ENCODE measurements around the gene BTNL3. TPM values are rescaled to one million over a fixed set of nuclear protein-coding genes. Genes with fewer than 3 reads are reported as not detected.

Gene BTNL3
- total and polyA plus RNA-seq, 8 donors = 0.31 to 10.5 (median 0.60) TPM; not detected in 2

GRCh38 chr5:181054871-181055459 is 66.3 kb downstream of the BTNL3 start:
- Histone ChIP-seq H3K9me3 (no peaks in the 10 kb centered on the region), H3K4me1 (peaks cover 18 to 37% (median 32%) of the 10 kb centered on the region in 4 donors), H3K36me3 (no peaks in the 10 kb centered on the region), H3K4me3 (no peak overlapping the region), H3K27me3 (peaks cover 8 to 100% (median 85%) of the 10 kb centered on the region in 3 donors), H3K27ac (no peak overlapping the region)
- WGBS, 5 donors = 24 to 40% (median 36%) methylated on average over 7 of the region's 7 CpGs
- TF ChIP-seq CTCF (IDR thresholded peaks at IDR 0.05) = no peak
- TF ChIP-seq POLR2AphosphoS5 (IDR thresholded peaks at IDR 0.05) = no peak
- no peak for TF ChIP-seq EP300 (IDR thresholded peaks at IDR 0.05)
- TF ChIP-seq POLR2A (IDR thresholded peaks at IDR 0.05) = no peak
- no peak for DNase-seq
- intact Hi-C loops (cut with DNase I; ENCODE audit: low total_unique reads) = no loop called here

Small RNA genes lying within 50 kb of the gene (small RNA-seq; reads per million reads assigned to genes)
- gene MIR8089 (0 reads per million in 4 donors), gene RNU6-1036P (0 reads per million in 4 donors), gene RPS29P12 (0 reads per million in 4 donors)

Other genes starting within 250 kb of the BTNL3 start
- not detected for gene OR2Y1, start 248.8 kb upstream of the BTNL3 start, total RNA-seq
- not detected for gene OR2Y1, start 248.8 kb upstream of the BTNL3 start, polyA plus RNA-seq
- 100 to 1,000 TPM in 3 of 5 donors, 10 to 100 TPM in 2; 57.2 to 656 (median 148) TPM for gene MGAT1, start 186.0 kb upstream of the BTNL3 start, total RNA-seq
- gene MGAT1, start 186.0 kb upstream of the BTNL3 start, polyA plus RNA-seq = 10 to 100 TPM; 52.8 to 63.3 (median 57.9) TPM
- 10 to 100 TPM in 4 of 5 donors, 1 to 10 TPM in 1; 8.2 to 46.9 (median 16.5) TPM for gene ZFP62, start 127.6 kb upstream of the BTNL3 start, total RNA-seq
- 10 to 100 TPM in 2 of 3 donors, 1 to 10 TPM in 1; 7.8 to 20.5 (median 13.3) TPM for gene ZFP62, start 127.6 kb upstream of the BTNL3 start, polyA plus RNA-seq
- gene BTNL8, start 89.7 kb upstream of the BTNL3 start, total RNA-seq = 10 to 100 TPM in 2 of 5 donors, 1 to 10 TPM in 3; 2.2 to 22.0 (median 7.0) TPM
- 1 to 10 TPM in 1 of 3 donors, under 1 TPM in 2; 0.76 to 1.3 (median 0.80) TPM for gene BTNL8, start 89.7 kb upstream of the BTNL3 start, polyA plus RNA-seq
- 100 to 1,000 TPM in 1 of 5 donors, 10 to 100 TPM in 3, 1 to 10 TPM in 1; 3.5 to 108 (median 14.1) TPM for gene BTNL9, start 51.4 kb downstream of the BTNL3 start, total RNA-seq
- gene BTNL9, start 51.4 kb downstream of the BTNL3 start, polyA plus RNA-seq = 1 to 10 TPM; 3.8 to 8.7 (median 5.7) TPM
- not detected for gene OR2V1, start 142.3 kb downstream of the BTNL3 start, total RNA-seq
- not detected for gene OR2V1, start 142.3 kb downstream of the BTNL3 start, polyA plus RNA-seq
- gene OR2V2, start 158.7 kb downstream of the BTNL3 start, total RNA-seq = not detected
- gene OR2V2, start 158.7 kb downstream of the BTNL3 start, polyA plus RNA-seq = not detected
- gene TRIM7, start 216.3 kb downstream of the BTNL3 start, total RNA-seq = 1 to 10 TPM in 3 of 5 donors, under 1 TPM in 1, not detected in 1; 0.45 to 7.5 (median 3.4) TPM
- gene TRIM7, start 216.3 kb downstream of the BTNL3 start, polyA plus RNA-seq = 10 to 100 TPM in 1 of 3 donors, 1 to 10 TPM in 1, under 1 TPM in 1; 0.93 to 20.4 (median 3.4) TPM
- 10 to 100 TPM in 4 of 5 donors, 1 to 10 TPM in 1; 2.3 to 70.4 (median 10.3) TPM for gene TRIM41, start 234.4 kb downstream of the BTNL3 start, total RNA-seq
- gene TRIM41, start 234.4 kb downstream of the BTNL3 start, polyA plus RNA-seq = 10 to 100 TPM; 13.8 to 26.1 (median 18.2) TPM

Measured in stomach (tissue), 9 donors.